Natural killer cell (primary cell): ENCODE results near the gene EMP1. TPM values are rescaled to one million over a fixed set of nuclear protein-coding genes. Genes with fewer than 3 reads are reported as not detected.

Experiments
- ATAC-seq, 3 donors: fragments of 150-1000 bp in 2 of 3; fragments of 200-7000 bp in 1 of 3; cut with Tn5 transposase; 1 replicate in 1 of 3; 2 replicates in 2 of 3; pipeline ENCODE4 v1.10.0; 2021; ENCODE audit warnings: mild to moderate bottlenecking in 2 of 3, moderate library complexity in 2 of 3
- DNase-seq, 2 donors: peaks; one replicate each; pipeline versions ENCODE4 v3.0.0 to v3.0.0-alpha.2; 2013 to 2021; ENCODE audit warnings: mixed read lengths in 1 of 2
- H3K27ac ChIP-seq: one replicate; pipeline ENCODE4 v1.5.1; 2013; ENCODE audit warnings: mild to moderate bottlenecking, low read length
- H3K27me3 ChIP-seq: one replicate; pipeline ENCODE4 v1.6.1; 2013; ENCODE audit warnings: low read length; ENCODE audit not compliant: control insufficient read depth, insufficient read depth
- H3K36me3 ChIP-seq: one replicate; pipeline ENCODE4 v1.6.1; 2013; ENCODE audit warnings: low read length; ENCODE audit not compliant: control insufficient read depth, insufficient read depth
- H3K4me1 ChIP-seq: one replicate; pipeline ENCODE4 v1.6.1; 2013; ENCODE audit warnings: low read length; ENCODE audit not compliant: control insufficient read depth, insufficient read depth
- H3K4me3 ChIP-seq: one replicate; pipeline ENCODE4 v1.5.1; 2013; ENCODE audit warnings: low read length
- H3K9me3 ChIP-seq: one replicate; pipeline ENCODE4 v1.6.1; 2013; ENCODE audit warnings: low read length; ENCODE audit not compliant: control insufficient read depth, insufficient read depth
- H3K27ac Mint-ChIP-seq, 2 donors: one replicate each; pipeline ENCODE4 v1.8.0; 2022; ENCODE audit warnings: mild to moderate bottlenecking in 2 of 2, mixed read lengths in 2 of 2, moderate library complexity in 1 of 2
- H3K27me3 Mint-ChIP-seq, 2 donors: one replicate each; pipeline ENCODE4 v1.8.0; 2022; ENCODE audit warnings: low read depth in 2 of 2, mixed read lengths in 2 of 2
- H3K36me3 Mint-ChIP-seq: one replicate; pipeline ENCODE4 v1.8.0; 2022; ENCODE audit warnings: mixed read lengths
- H3K4me1 Mint-ChIP-seq, 2 donors: one replicate each; pipeline ENCODE4 v1.8.0; 2022; ENCODE audit warnings: mixed read lengths in 2 of 2
- H3K4me3 Mint-ChIP-seq: one replicate; pipeline ENCODE4 v1.8.0; 2022; ENCODE audit warnings: mild to moderate bottlenecking, moderate library complexity, mixed read lengths
- H3K9me3 Mint-ChIP-seq, 2 donors: one replicate each; pipeline ENCODE4 v1.8.0; 2022; ENCODE audit warnings: mixed read lengths in 2 of 2
- CTCF ChIP-seq: fragments of 200-600 bp; IDR thresholded peaks from one replicate; pipeline ENCODE4 v1.8.0; 2022; ENCODE audit warnings: antibody characterized with exemption
- WGBS: methylation state at CpG from one replicate; pipeline ENCODE4 v1.1.7; 2013; ENCODE audit warnings: missing lambda C conversion rate; ENCODE audit not compliant: insufficient coverage; 5-methylcytosine and 5-hydroxymethylcytosine counted together
- intact Hi-C: fragments of 100-400 bp; cut with micrococcal nuclease; formaldehyde crosslinking; loops from one replicate; pipeline ENCODE4 v1.14.2; 2022
- total RNA-seq, 4 donors: library from RNA; stranded (reverse); fragments of 120-200 nt in 1 of 4; gene quantifications; one replicate each; pipeline versions ENCODE4 v1.2.3 to v1.2.4, GENCODE V29; 2013 to 2022

The EMP1 gene
- total RNA-seq, 3 donors from 2014 or later (not counting 1 experiment from before 2014, with no cell fraction given), result 3.8 to 4.3 (median 4.2) TPM

- peak overlapping the region in 1 of 2 donors; percentile 48 for H3K27ac Mint-ChIP-seq
- Histone ChIP-seq H3K4me1 (peaks cover 15% of the 10 kb centered on the region), H3K9me3 (no peaks in the 10 kb centered on the region), H3K27ac (no peak overlapping the region), H3K36me3 (no peaks in the 10 kb centered on the region), H3K4me3 (no peak overlapping the region), H3K27me3 (no peaks in the 10 kb centered on the region)
- DNase-seq, result no peak
- no peak for ATAC-seq
- H3K4me1 Mint-ChIP-seq, result peaks cover 14 to 27% of the 10 kb centered on the region in 2 donors
- H3K9me3 Mint-ChIP-seq, result no peaks in the 10 kb centered on the region
- no peak for TF ChIP-seq CTCF
- H3K36me3 Mint-ChIP-seq, result no peaks in the 10 kb centered on the region
- WGBS, result 65% methylated on average over 9 of the region's 9 CpGs
- peaks cover 17 to 45% of the 10 kb centered on the region in 2 donors for H3K27me3 Mint-ChIP-seq
- H3K4me3 Mint-ChIP-seq, result no peak overlapping the region
- intact Hi-C loops, result no loop called here
These were observed 1.1 kb downstream of the EMP1 start for GRCh38 chr12:13197526-13198143.

GRCh38 chr12:13198241-13198640 lies 1.7 kb downstream of the EMP1 start:
- Histone ChIP-seq H3K4me3 (no peak overlapping the region), H3K9me3 (no peaks in the 10 kb centered on the region), H3K4me1 (peaks cover 15% of the 10 kb centered on the region), H3K27ac (no peak overlapping the region), H3K27me3 (no peaks in the 10 kb centered on the region), H3K36me3 (no peaks in the 10 kb centered on the region)
- H3K9me3 Mint-ChIP-seq, result no peaks in the 10 kb centered on the region
- H3K36me3 Mint-ChIP-seq, result no peaks in the 10 kb centered on the region
- no peak for TF ChIP-seq CTCF
- intact Hi-C loops, result no loop called here
- WGBS, result 71% methylated on average over 2 of the region's 4 CpGs
- peaks cover 17 to 40% of the 10 kb centered on the region in 2 donors for H3K27me3 Mint-ChIP-seq
- peaks cover 14 to 27% of the 10 kb centered on the region in 2 donors for H3K4me1 Mint-ChIP-seq
- H3K4me3 Mint-ChIP-seq, result no peak overlapping the region
- DNase-seq, result no peak
- no peak overlapping the region for H3K27ac Mint-ChIP-seq
- no peak for ATAC-seq

GRCh38 chr12:13198876-13199275 lies 2.4 kb downstream of the EMP1 start:
- H3K4me3 Mint-ChIP-seq, result no peak overlapping the region
- H3K9me3 ChIP-seq, result no peaks in the 10 kb centered on the region
- intact Hi-C loops, result no loop called here
- no peaks in the 10 kb centered on the region for H3K36me3 ChIP-seq
- H3K9me3 Mint-ChIP-seq, result no peaks in the 10 kb centered on the region
- peaks cover 17 to 39% of the 10 kb centered on the region in 2 donors for H3K27me3 Mint-ChIP-seq
- ATAC-seq (no peak), DNase-seq (no peak)
- H3K27ac Mint-ChIP-seq, result no peak overlapping the region
- H3K4me1 Mint-ChIP-seq, result peaks cover 14 to 27% of the 10 kb centered on the region in 2 donors
- H3K27ac ChIP-seq, result no peak overlapping the region
- no peak overlapping the region for H3K4me3 ChIP-seq
- H3K27me3 ChIP-seq, result no peaks in the 10 kb centered on the region
- WGBS, result 85% methylated on average over 6 of the region's 7 CpGs
- H3K36me3 Mint-ChIP-seq, result no peaks in the 10 kb centered on the region
- H3K4me1 ChIP-seq, result peaks cover 15% of the 10 kb centered on the region
- no peak for TF ChIP-seq CTCF

- H3K4me3 ChIP-seq, result no peak overlapping the region
- Mint-ChIP-seq H3K27ac (no peak overlapping the region), H3K36me3 (no peaks in the 10 kb centered on the region), H3K9me3 (no peaks in the 10 kb centered on the region), H3K4me1 (peaks cover 14 to 27% of the 10 kb centered on the region in 2 donors), H3K27me3 (peaks cover 21 to 44% of the 10 kb centered on the region in 2 donors), H3K4me3 (no peak overlapping the region)
- H3K27me3 ChIP-seq, result no peaks in the 10 kb centered on the region
- no peak overlapping the region for H3K27ac ChIP-seq
- no peaks in the 10 kb centered on the region for H3K36me3 ChIP-seq
- TF ChIP-seq CTCF, result no peak
- intact Hi-C loops, result no loop called here
- no peaks in the 10 kb centered on the region for H3K9me3 ChIP-seq
- H3K4me1 ChIP-seq, result peaks cover 15% of the 10 kb centered on the region
- no peak for ATAC-seq
- no peak for DNase-seq
- WGBS, result 73% methylated on average over 2 of the region's 2 CpGs
These were observed 3.1 kb downstream of the EMP1 start for GRCh38 chr12:13199592-13199991.
